Smooth muscle cell (in vitro differentiated cells): ENCODE measurements around the gene NAALADL2. TPM values are rescaled to one million over a fixed set of nuclear protein-coding genes. Genes with fewer than 3 reads are reported as not detected.

Experiments used
- DNase-seq: peaks from one replicate; lab custom pipeline; 2025; ENCODE audit not compliant: unreplicated experiment; lab: John Stamatoyannopoulos, UW
- H2AFZ ChIP-seq: fragments of 200-600 bp; sonication (generic); 2 replicates; pipeline ENCODE4 v1.6.0; 2016; ENCODE audit warnings: antibody characterized with exemption, low read depth, mild to moderate bottlenecking
- H3F3A ChIP-seq: fragments of 200-600 bp; sonication (generic); 2 replicates; pipeline ENCODE4 v1.6.0; 2017; ENCODE audit warnings: antibody characterized with exemption, low read depth
- H3K27ac ChIP-seq: fragments of 200-600 bp; sonication (generic); 2 replicates; pipeline ENCODE4 v1.5.1; 2016; ENCODE audit warnings: low read depth, mild to moderate bottlenecking
- H3K27me3 ChIP-seq: fragments of 200-600 bp; sonication (generic); 2 replicates; pipeline ENCODE4 v1.6.1; 2016; ENCODE audit warnings: low read depth, mild to moderate bottlenecking
- H3K36me3 ChIP-seq: fragments of 200-600 bp; sonication (generic); 2 replicates; pipeline ENCODE4 v1.5.1; 2016; ENCODE audit warnings: low read depth
- H3K4me1 ChIP-seq: fragments of 200-600 bp; sonication (generic); 2 replicates; pipeline ENCODE4 v1.5.1; 2016; ENCODE audit warnings: low read depth
- H3K4me2 ChIP-seq: fragments of 200-600 bp; sonication (generic); 2 replicates; pipeline ENCODE4 v1.6.0; 2016; ENCODE audit warnings: mild to moderate bottlenecking
- H3K4me3 ChIP-seq: fragments of 200-600 bp; sonication (generic); 2 replicates; pipeline ENCODE4 v1.5.1; 2016; ENCODE audit warnings: mild to moderate bottlenecking
- H3K79me2 ChIP-seq: fragments of 200-600 bp; sonication (generic); 2 replicates; pipeline ENCODE4 v1.6.0; 2016; ENCODE audit warnings: low read depth, mild to moderate bottlenecking
- H3K9ac ChIP-seq: fragments of 200-600 bp; sonication (generic); 2 replicates; pipeline ENCODE4 v1.6.0; 2016; ENCODE audit warnings: low read depth
- H3K9me3 ChIP-seq: fragments of 200-600 bp; sonication (generic); replicated peaks from 2 replicates; pipeline ENCODE4 v1.5.1; 2016; ENCODE audit warnings: low read depth
- H4K20me1 ChIP-seq: fragments of 200-600 bp; sonication (generic); 2 replicates; pipeline ENCODE4 v1.6.0; 2016; ENCODE audit warnings: low read depth
- CTCF ChIP-seq: fragments of 200-600 bp; sonication (generic); IDR thresholded peaks from 2 replicates; pipeline ENCODE4 v1.5.1; 2017; ENCODE audit warnings: borderline replicate concordance, mild to moderate bottlenecking, antibody characterized with exemption; ENCODE audit not compliant: insufficient read depth, poor library complexity, severe bottlenecking
- WGBS: methylation state at CpG from one replicate; pipeline ENCODE4 v1.1.7; 2016; ENCODE audit warnings: low lambda C conversion rate; 5-methylcytosine and 5-hydroxymethylcytosine counted together
- polyA plus RNA-seq: library from polyadenylated mRNA; unstranded; fragments of >200 nt; fragmentation: Nextera tagmentation; extraction: Ambion mirVana; gene quantifications from 2 replicates; pipeline ENCODE4 v1.2.1, GENCODE V29; 2016
- total RNA-seq: library from RNA; depleted of rRNA; stranded (reverse); fragments of >200 nt; gene quantifications from 2 replicates; pipeline ENCODE4 v1.2.3, GENCODE V29; 2014

NAALADL2 gene
- total and polyA plus RNA-seq, 2 experiments from 2014 or later = 2.5 to 13.8 TPM

GRCh38 chr3:175397372-175397771, 538.2 kb downstream of the NAALADL2 start:
- Histone ChIP-seq H3K4me2 (no peak overlapping the region), H3K4me3 (no peak overlapping the region), H3K36me3 (no peaks in the 10 kb centered on the region), H3K9ac (no peak overlapping the region), H3K27ac (no peak overlapping the region), H3K4me1 (peaks cover 10% of the 10 kb centered on the region), H4K20me1 (no peaks in the 10 kb centered on the region), H2AFZ (no peak overlapping the region), H3K79me2 (no peaks in the 10 kb centered on the region), H3K9me3 (no peaks in the 10 kb centered on the region), H3K27me3 (no peaks in the 10 kb centered on the region), H3F3A (no peaks in the 10 kb centered on the region)
- WGBS = 89% methylated on average over 3 of the region's 3 CpGs
- DNase-seq = no peak
- no peak for TF ChIP-seq CTCF

- Histone ChIP-seq H3K36me3 (no peaks in the 10 kb centered on the region), H3K4me2 (no peak overlapping the region), H3K27me3 (no peaks in the 10 kb centered on the region), H3K9ac (no peak overlapping the region), H2AFZ (no peak overlapping the region), H3K9me3 (no peaks in the 10 kb centered on the region), H3K4me1 (peaks cover 10% of the 10 kb centered on the region), H4K20me1 (no peaks in the 10 kb centered on the region), H3K4me3 (no peak overlapping the region), H3F3A (no peaks in the 10 kb centered on the region), H3K27ac (no peak overlapping the region), H3K79me2 (no peaks in the 10 kb centered on the region)
- 78% methylated on average over 4 of the region's 4 CpGs for WGBS
- no peak for DNase-seq
- TF ChIP-seq CTCF = no peak
Observed at GRCh38 chr3:175398676-175399075, 539.5 kb downstream of the NAALADL2 start.

GRCh38 chr3:175399156-175399840, 540.2 kb downstream of the NAALADL2 start:
- H3K4me1 ChIP-seq = peaks cover 10% of the 10 kb centered on the region
- no peaks in the 10 kb centered on the region for H3F3A ChIP-seq
- no peak overlapping the region for H3K27ac ChIP-seq
- H3K36me3 ChIP-seq = no peaks in the 10 kb centered on the region
- H3K79me2 ChIP-seq = no peaks in the 10 kb centered on the region
- no peak for TF ChIP-seq CTCF
- no peak overlapping the region for H3K4me3 ChIP-seq
- no peak for DNase-seq
- no peak overlapping the region for H2AFZ ChIP-seq
- no peak overlapping the region for H3K4me2 ChIP-seq
- H3K9me3 ChIP-seq = no peaks in the 10 kb centered on the region
- WGBS = 63% methylated on average over 5 of the region's 5 CpGs
- no peak overlapping the region for H3K9ac ChIP-seq
- H4K20me1 ChIP-seq = no peaks in the 10 kb centered on the region
- no peaks in the 10 kb centered on the region for H3K27me3 ChIP-seq

GRCh38 chr3:175404027-175404426, 544.9 kb downstream of the NAALADL2 start:
- Histone ChIP-seq H3K9ac (no peak overlapping the region), H3K27ac (no peak overlapping the region), H3K79me2 (no peaks in the 10 kb centered on the region), H3K36me3 (no peaks in the 10 kb centered on the region), H3K9me3 (no peaks in the 10 kb centered on the region), H3K4me1 (no peaks in the 10 kb centered on the region), H4K20me1 (no peaks in the 10 kb centered on the region), H2AFZ (no peak overlapping the region), H3F3A (no peaks in the 10 kb centered on the region), H3K27me3 (no peaks in the 10 kb centered on the region), H3K4me2 (no peak overlapping the region), H3K4me3 (no peak overlapping the region)
- no peak for DNase-seq
- 97% methylated on average over 1 of the region's 1 CpG for WGBS
- TF ChIP-seq CTCF = no peak
